HG02610 (cell line): Measurements from ENCODE around the gene DNAJC18.
"Not testable (repeated sequence)": the region's sequence is repeated elsewhere in the genome, so short reads cannot be mapped to it uniquely, and the experiment has no call there.

ENCODE experiments used
- ATAC-seq: cut with Tn5 transposase; IDR thresholded peaks from one replicate; pipeline ENCODE4 v1.9.1; 2021; ENCODE audit warnings: mild to moderate bottlenecking, moderate library complexity; ENCODE audit not compliant: unreplicated experiment

Gene DNAJC18

GRCh38 chr5:139461698-139462097, 22.4 kb upstream of the DNAJC18 start:
- no peak for ATAC-seq

GRCh38 chr5:139461176-139461575, 21.9 kb upstream of the DNAJC18 start:
- ATAC-seq = no peak

- ATAC-seq = no peak
Observed at GRCh38 chr5:139460455-139460854, 21.1 kb upstream of the DNAJC18 start.

GRCh38 chr5:139459451-139459934, 20.2 kb upstream of the DNAJC18 start:
- no peak for ATAC-seq

GRCh38 chr5:139458580-139459407, 19.5 kb upstream of the DNAJC18 start:
- ATAC-seq = peak; percentile 74

GRCh38 chr5:139457653-139458306, 18.5 kb upstream of the DNAJC18 start:
- ATAC-seq = no peak

GRCh38 chr5:139457241-139457640, 17.9 kb upstream of the DNAJC18 start:
- no peak for ATAC-seq

- ATAC-seq = no peak
Observed at GRCh38 chr5:139456776-139457175, 17.5 kb upstream of the DNAJC18 start.

GRCh38 chr5:139454568-139455290, 15.4 kb upstream of the DNAJC18 start:
- no peak for ATAC-seq

GRCh38 chr5:139453683-139454567, 14.6 kb upstream of the DNAJC18 start:
- no peak for ATAC-seq

- ATAC-seq = no peak
Observed at GRCh38 chr5:139451878-139452660, 12.7 kb upstream of the DNAJC18 start.

GRCh38 chr5:139451176-139451575, 11.9 kb upstream of the DNAJC18 start:
- no peak for ATAC-seq

- peak; percentile 72 for ATAC-seq
Observed at GRCh38 chr5:139446956-139447779, 7.8 kb upstream of the DNAJC18 start.

- ATAC-seq = no peak
Observed at GRCh38 chr5:139445325-139446170, 6.2 kb upstream of the DNAJC18 start.

- no peak for ATAC-seq
Observed at GRCh38 chr5:139443831-139444453, 4.6 kb upstream of the DNAJC18 start.

GRCh38 chr5:139440416-139440815, 1.1 kb upstream of the DNAJC18 start:
- not testable (repeated sequence) for ATAC-seq

GRCh38 chr5:139438707-139439012, 665 bp downstream of the DNAJC18 start:
- ATAC-seq = no peak

GRCh38 chr5:139435676-139436075, 3.6 kb downstream of the DNAJC18 start:
- ATAC-seq = no peak
